HCT116 (cell line): ENCODE results near the gene SMCO4. TPM values are rescaled to one million over a fixed set of nuclear protein-coding genes. Genes with fewer than 3 reads are reported as not detected.
"Not testable (repeated sequence)": the region's sequence is repeated elsewhere in the genome, so short reads cannot be mapped to it uniquely, and the experiment has no call there.

ENCODE experiments used
- ATAC-seq: fragments of 200-7000 bp; cut with Tn5 transposase; 2 replicates; pipeline ENCODE4 v1.9.1; 2020; ENCODE audit warnings: mild to moderate bottlenecking, moderate library complexity
- BruUV-seq: library from RNA; stranded (reverse); fragments of 400-500 nt; replicated peaks from 2 replicates; lab custom pipeline; 2021; lab: Mats Ljungman, UMichigan
- CTCF ChIA-PET: fragments of 300-600 bp; sonication (Branson Sonifier 250); formaldehyde crosslinking; loops from one replicate; lab custom pipeline; 2021; ENCODE audit warnings: antibody characterized with exemption; lab: Charles Lee
- POLR2A ChIA-PET: fragments of 300-600, 350-600 bp; sonication (Branson Sonifier 250); formaldehyde crosslinking; loops from one replicate; lab custom pipeline; 2021; ENCODE audit warnings: antibody characterized with exemption; lab: Charles Lee
- RAD21 ChIA-PET, 2 experiments: fragments of 300-600 bp; sonication (Branson Sonifier 250); formaldehyde crosslinking; loops; one replicate each; lab custom pipeline; 2023; ENCODE audit warnings: low total read pairs in 2 of 2; ENCODE audit not compliant: uncharacterized antibody in 2 of 2, unreplicated experiment in 2 of 2, low non-redundant PET in 1 of 2; lab: Charles Lee
- DNase-seq: peaks from one replicate; pipeline ENCODE4 v3.0.0-alpha.2; 2010; ENCODE audit warnings: low read depth, low spot score
- H2AFZ ChIP-seq: fragments of 200-600 bp; shearing (Covaris generic), sonication (generic); 2 replicates; pipeline ENCODE4 v1.6.1; 2017; ENCODE audit warnings: low read depth, mixed run types, mixed read lengths, antibody characterized with exemption, low read length; ENCODE audit not compliant: poor library complexity, severe bottlenecking
- H3K27ac ChIP-seq: 2 replicates; pipeline ENCODE4 v1.5.1; 2012; ENCODE audit warnings: low read depth, low read length
- H3K27me3 ChIP-seq: fragments of 200-600 bp; sonication (generic); 2 replicates; pipeline ENCODE4 v1.6.1; 2016; ENCODE audit warnings: mixed run types, low read length, mixed read lengths; ENCODE audit not compliant: insufficient read depth
- H3K36me3 ChIP-seq, 2 experiments: fragments of 200-500 bp in 1 of 2; fragments of 200-600 bp in 1 of 2; sonication (Bioruptor generic) in 1 of 2; sonication (generic) in 1 of 2; 2 replicates each; pipeline versions ENCODE4 v1.5.1 to v1.6.1; 2014 to 2016; ENCODE audit warnings: low read length in 2 of 2, inconsistent platforms in 1 of 2, mixed read lengths in 1 of 2, mixed run types in 1 of 2; ENCODE audit not compliant: insufficient read depth in 2 of 2, control insufficient read depth in 1 of 2
- H3K4me1 ChIP-seq, 2 experiments: fragments of 200-600 bp in 1 of 2; sonication (generic) in 1 of 2; 2 replicates each; pipeline versions ENCODE4 v1.5.1 to v1.6.1; 2012 to 2017; ENCODE audit warnings: low read length in 2 of 2, inconsistent platforms in 1 of 2, mild to moderate bottlenecking in 1 of 2, mixed read lengths in 1 of 2, mixed run types in 1 of 2, moderate library complexity in 1 of 2; ENCODE audit not compliant: insufficient read depth in 2 of 2, control insufficient read depth in 1 of 2
- H3K4me2 ChIP-seq: fragments of 200-600 bp; sonication (generic); 2 replicates; pipeline ENCODE4 v1.6.1; 2017; ENCODE audit warnings: mixed run types, low read length, mixed read lengths
- H3K4me3 ChIP-seq, 2 experiments: fragments of 200-600 bp in 1 of 2; sonication (generic) in 1 of 2; replicated peaks in 1 of 2; 2 replicates each; pipeline ENCODE4 v1.5.1; 2011 to 2016; ENCODE audit warnings: low read length in 2 of 2, control low read depth in 1 of 2, low read depth in 1 of 2, mild to moderate bottlenecking in 1 of 2, mixed read lengths in 1 of 2, mixed run types in 1 of 2
- H3K79me2 ChIP-seq: fragments of 200-600 bp; sonication (generic); 2 replicates; pipeline ENCODE4 v1.6.1; 2017; ENCODE audit warnings: mild to moderate bottlenecking, mixed run types, low read length, moderate library complexity, mixed read lengths; ENCODE audit not compliant: insufficient read depth
- H3K9ac ChIP-seq: fragments of 200-600 bp; sonication (generic); 2 replicates; pipeline ENCODE4 v1.6.1; 2016; ENCODE audit warnings: low read length, mixed read lengths
- H3K9me2 ChIP-seq: fragments of 200-600 bp; sonication (generic), shearing (Covaris generic); 2 replicates; pipeline ENCODE4 v1.6.1; 2017; ENCODE audit warnings: mixed run types, mild to moderate bottlenecking, moderate library complexity; ENCODE audit not compliant: insufficient read depth
- H3K9me3 ChIP-seq, 2 experiments: fragments of 200-500 bp in 1 of 2; fragments of 200-600 bp in 1 of 2; sonication (Bioruptor generic) in 1 of 2; sonication (generic) in 1 of 2; 2 replicates each; pipeline ENCODE4 v1.6.1; 2014 to 2017; ENCODE audit warnings: low read length in 2 of 2, mixed read lengths in 2 of 2, inconsistent platforms in 1 of 2, low read depth in 1 of 2, mild to moderate bottlenecking in 1 of 2, mixed run types in 1 of 2, moderate library complexity in 1 of 2; ENCODE audit not compliant: control insufficient read depth in 1 of 2, insufficient read depth in 1 of 2
- H4K20me1 ChIP-seq: fragments of 200-600 bp; sonication (generic), shearing (Covaris generic); 2 replicates; pipeline ENCODE4 v1.6.1; 2017; ENCODE audit warnings: mixed run types, mild to moderate bottlenecking, moderate library complexity; ENCODE audit not compliant: insufficient read depth
- EZH2phosphoT487 ChIP-seq: fragments of 200-600 bp; IDR thresholded peaks from 2 replicates; pipeline ENCODE4 v1.6.1; 2018; ENCODE audit warnings: antibody characterized with exemption, borderline replicate concordance
- POLR2AphosphoS5 ChIP-seq: IDR thresholded peaks from 2 replicates; pipeline ENCODE4 v1.6.1; 2011; ENCODE audit warnings: mild to moderate bottlenecking, low read depth, low read length, moderate library complexity
- SIN3A ChIP-seq: IDR thresholded peaks from 2 replicates; pipeline ENCODE4 v1.6.1; 2012; ENCODE audit warnings: low read depth
- ZBTB33 ChIP-seq: IDR thresholded peaks from 2 replicates; pipeline ENCODE4 v1.6.1; 2011; ENCODE audit warnings: mild to moderate bottlenecking, low read length, moderate library complexity; ENCODE audit not compliant: insufficient replicate concordance; ENCODE audit errors: extremely low read depth
- ZNF274 ChIP-seq: fragments of 200-500 bp; sonication (Bioruptor generic); IDR thresholded peaks from 2 replicates; pipeline ENCODE4 v1.6.1; 2014; ENCODE audit warnings: mild to moderate bottlenecking, low read depth, low read length, inconsistent platforms
- intact Hi-C: fragments of 100-400 bp; cut with micrococcal nuclease; formaldehyde crosslinking; loops from 2 replicates; pipeline ENCODE4 v1.10.0; 2022
- total RNA-seq: library from RNA; stranded (reverse); gene quantifications from one replicate; pipeline ENCODE4 v1.2.1, GENCODE V29; 2021; ENCODE audit not compliant: unreplicated experiment
- TF ChIP-seq, protein P1 (sequence below): IDR thresholded peaks from 2 replicates; pipeline ENCODE4 v1.6.1; 2012; ENCODE audit warnings: low read depth
- TF ChIP-seq, protein P2 (sequence below): IDR thresholded peaks from 2 replicates; pipeline ENCODE4 v1.6.1; 2012

Gene SMCO4
- total RNA-seq, 1 experiment from 2014 or later: 23.1 TPM

DNA sequence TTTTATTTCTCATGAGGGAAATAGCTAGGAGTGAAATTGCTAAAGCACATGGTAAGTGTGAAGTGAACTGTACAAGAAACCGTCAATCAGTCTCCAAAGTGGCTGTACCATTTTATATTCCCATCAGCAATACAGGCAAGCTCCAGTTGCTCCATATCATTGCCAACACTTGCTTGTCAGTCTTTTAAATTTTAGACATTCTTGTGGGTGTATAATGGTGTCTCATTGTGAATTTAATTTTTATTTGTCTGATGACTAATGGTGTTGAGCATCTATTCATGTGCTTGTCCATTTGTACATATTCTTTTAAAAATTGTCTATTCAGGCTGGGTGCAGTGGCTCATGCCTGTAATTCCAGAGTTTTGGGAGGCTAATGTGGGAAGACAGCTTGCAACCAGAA is 34.1 kb upstream of the SMCO4 start:
- ChIA-PET RAD21 (no interaction called here), POLR2A (no interaction called here), CTCF (no interaction called here)
- Histone ChIP-seq H3K36me3 (no peaks in the 10 kb centered on the region), H3K27me3 (no peaks in the 10 kb centered on the region), H3K27ac (no peak overlapping the region), H4K20me1 (no peaks in the 10 kb centered on the region), H3K9me3 (no peaks in the 10 kb centered on the region; a peak in 1 of 4 replicates), H3K4me3 (no peak overlapping the region), H3K9me2 (no peaks in the 10 kb centered on the region), H3K4me2 (no peak overlapping the region), H3K79me2 (no peaks in the 10 kb centered on the region), H3K9ac (no peak overlapping the region), H2AFZ (no peak overlapping the region), H3K4me1 (peaks cover 0 to 10% of the 10 kb centered on the region in 2 experiments; a peak in 1 of 4 replicates)
- TF ChIP-seq EZH2phosphoT487: no peak
- TF ChIP-seq SIN3A: no peak
- TF ChIP-seq, protein P1, sequence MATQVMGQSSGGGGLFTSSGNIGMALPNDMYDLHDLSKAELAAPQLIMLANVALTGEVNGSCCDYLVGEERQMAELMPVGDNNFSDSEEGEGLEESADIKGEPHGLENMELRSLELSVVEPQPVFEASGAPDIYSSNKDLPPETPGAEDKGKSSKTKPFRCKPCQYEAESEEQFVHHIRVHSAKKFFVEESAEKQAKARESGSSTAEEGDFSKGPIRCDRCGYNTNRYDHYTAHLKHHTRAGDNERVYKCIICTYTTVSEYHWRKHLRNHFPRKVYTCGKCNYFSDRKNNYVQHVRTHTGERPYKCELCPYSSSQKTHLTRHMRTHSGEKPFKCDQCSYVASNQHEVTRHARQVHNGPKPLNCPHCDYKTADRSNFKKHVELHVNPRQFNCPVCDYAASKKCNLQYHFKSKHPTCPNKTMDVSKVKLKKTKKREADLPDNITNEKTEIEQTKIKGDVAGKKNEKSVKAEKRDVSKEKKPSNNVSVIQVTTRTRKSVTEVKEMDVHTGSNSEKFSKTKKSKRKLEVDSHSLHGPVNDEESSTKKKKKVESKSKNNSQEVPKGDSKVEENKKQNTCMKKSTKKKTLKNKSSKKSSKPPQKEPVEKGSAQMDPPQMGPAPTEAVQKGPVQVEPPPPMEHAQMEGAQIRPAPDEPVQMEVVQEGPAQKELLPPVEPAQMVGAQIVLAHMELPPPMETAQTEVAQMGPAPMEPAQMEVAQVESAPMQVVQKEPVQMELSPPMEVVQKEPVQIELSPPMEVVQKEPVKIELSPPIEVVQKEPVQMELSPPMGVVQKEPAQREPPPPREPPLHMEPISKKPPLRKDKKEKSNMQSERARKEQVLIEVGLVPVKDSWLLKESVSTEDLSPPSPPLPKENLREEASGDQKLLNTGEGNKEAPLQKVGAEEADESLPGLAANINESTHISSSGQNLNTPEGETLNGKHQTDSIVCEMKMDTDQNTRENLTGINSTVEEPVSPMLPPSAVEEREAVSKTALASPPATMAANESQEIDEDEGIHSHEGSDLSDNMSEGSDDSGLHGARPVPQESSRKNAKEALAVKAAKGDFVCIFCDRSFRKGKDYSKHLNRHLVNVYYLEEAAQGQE: no peak
- no peak for TF ChIP-seq POLR2AphosphoS5
- TF ChIP-seq ZNF274: no peak
- TF ChIP-seq, protein P2, sequence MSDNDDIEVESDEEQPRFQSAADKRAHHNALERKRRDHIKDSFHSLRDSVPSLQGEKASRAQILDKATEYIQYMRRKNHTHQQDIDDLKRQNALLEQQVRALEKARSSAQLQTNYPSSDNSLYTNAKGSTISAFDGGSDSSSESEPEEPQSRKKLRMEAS: no peak
- TF ChIP-seq ZBTB33: no peak
- intact Hi-C loops: no loop called here
- no TSS peak for BruUV-seq
- no peak for DNase-seq
- ATAC-seq: no peak

DNA sequence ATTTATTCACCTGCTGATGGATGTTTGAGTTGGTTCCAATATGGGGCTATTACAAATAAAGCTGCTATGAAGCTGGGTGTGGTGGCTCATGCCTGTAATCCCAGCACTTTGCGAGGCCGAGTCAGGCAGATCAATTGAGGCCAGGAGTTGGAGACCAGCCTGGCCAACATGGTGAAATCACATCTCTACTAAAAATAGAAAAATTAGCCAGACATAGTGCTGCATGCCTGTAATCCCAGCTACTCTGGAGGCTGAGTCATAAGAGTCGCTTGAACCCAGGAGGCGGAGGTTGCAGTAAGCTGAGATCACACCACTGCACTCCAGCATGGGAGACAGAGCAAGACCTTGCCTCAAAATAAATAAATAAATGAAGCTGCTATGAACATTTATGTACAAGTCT is 33.7 kb upstream of the SMCO4 start:
- RAD21 ChIA-PET, H3K27ac ChIP-seq, H3K9me2 ChIP-seq, intact Hi-C loops, DNase-seq, POLR2A ChIA-PET, ATAC-seq, H2AFZ ChIP-seq, H3K79me2 ChIP-seq, H3K27me3 ChIP-seq, H3K9ac ChIP-seq, CTCF ChIA-PET, H4K20me1 ChIP-seq, H3K9me3 ChIP-seq, H3K4me3 ChIP-seq, BruUV-seq, H3K36me3 ChIP-seq: not testable (repeated sequence)
- peak overlapping the region; percentile 13; the same call in 1 of the 2 replicates for H3K4me2 ChIP-seq
- H3K4me1 ChIP-seq: peaks cover 0 to 10% of the 10 kb centered on the region in 2 experiments; a peak in 1 of 4 replicates
